KG1 (cell line): ENCODE data around the gene TP73.
A peak's percentile ranks its signal among the peaks of the same experiment; 100 is the strongest.

ENCODE experiments used
- DNase-seq: peaks from one replicate; lab custom pipeline; 2025; lab: John Stamatoyannopoulos, UW

TP73 gene

GRCh38 chr1:3651930-3652547, at the start of gene TP73:
TSS of gene TP73 (plus strand) at chr1:3652516. CDS start at chr1:3682366, 29,850 bp downstream.
- DNase-seq = no peak

GRCh38 chr1:3603156-3603555, 49.2 kb upstream of the TP73 start:
- no peak for DNase-seq

- DNase-seq = no peak
Measured at GRCh38 chr1:3603571-3604467, 48.5 kb upstream of the TP73 start.

GRCh38 chr1:3604468-3604974, 47.8 kb upstream of the TP73 start:
- DNase-seq = no peak

- no peak for DNase-seq
Measured at GRCh38 chr1:3604997-3605823, 47.1 kb upstream of the TP73 start.

- no peak for DNase-seq
Measured at GRCh38 chr1:3606779-3607702, 45.3 kb upstream of the TP73 start.

- no peak for DNase-seq
Measured at GRCh38 chr1:3607703-3608065, 44.6 kb upstream of the TP73 start.

GRCh38 chr1:3608154-3608553, 44.2 kb upstream of the TP73 start:
- DNase-seq = no peak

GRCh38 chr1:3609016-3609768, 43.1 kb upstream of the TP73 start:
- DNase-seq = no peak

GRCh38 chr1:3609769-3610526, 42.4 kb upstream of the TP73 start:
- no peak for DNase-seq

- peak; percentile 43 for DNase-seq
Measured at GRCh38 chr1:3610527-3611169, 41.7 kb upstream of the TP73 start.

- DNase-seq = peak; percentile 34
Measured at GRCh38 chr1:3611170-3612019, 40.9 kb upstream of the TP73 start, which contains the start of gene MEGF6. TSS of gene MEGF6 (minus strand) at chr1:3611508. CDS start at chr1:3611268, 240 bp downstream.

- no peak for DNase-seq
Measured at GRCh38 chr1:3612123-3612522, 40.2 kb upstream of the TP73 start.

GRCh38 chr1:3614755-3615742, 37.3 kb upstream of the TP73 start:
- no peak for DNase-seq

GRCh38 chr1:3616861-3617260, 35.5 kb upstream of the TP73 start:
- DNase-seq = no peak

- DNase-seq = no peak
Measured at GRCh38 chr1:3617806-3618345, 34.4 kb upstream of the TP73 start.

- DNase-seq = no peak
Measured at GRCh38 chr1:3618531-3618880, 33.8 kb upstream of the TP73 start.
